GOT3 (cell line): ENCODE measurements around the gene FRRS1.
"Not testable (repeated sequence)": the region's sequence is repeated elsewhere in the genome, so short reads cannot be mapped to it uniquely, and the experiment has no call there.

Source experiments
- DNase-seq: peaks from one replicate; lab custom pipeline; 2025; ENCODE audit warnings: mixed read lengths; lab: John Stamatoyannopoulos, UW

The FRRS1 gene

GRCh38 chr1:99768104-99768503, 1.7 kb upstream of the FRRS1 start:
- DNase-seq: no peak

GRCh38 chr1:99764909-99765308, 1.5 kb downstream of the FRRS1 start:
- no peak for DNase-seq

- no peak for DNase-seq
These were observed 2.0 kb downstream of the FRRS1 start for GRCh38 chr1:99764439-99764838.

DNA sequence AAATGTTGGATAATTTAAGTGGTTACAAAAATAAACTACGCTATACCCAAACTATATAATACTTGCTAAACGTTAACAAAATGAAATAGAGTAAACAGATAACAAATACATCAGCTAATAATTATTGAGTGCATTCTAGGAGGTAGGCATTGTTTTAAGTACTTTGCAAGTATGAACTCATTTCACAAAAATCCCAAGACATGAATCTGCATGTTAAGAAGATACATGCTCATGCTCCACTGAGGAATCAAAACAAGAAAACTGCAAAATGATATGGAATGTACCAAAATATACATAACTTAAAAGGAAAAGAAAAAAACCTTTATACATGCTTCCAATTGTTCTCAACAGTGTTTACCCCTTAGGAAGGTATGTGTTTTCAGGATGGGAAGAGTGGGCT, 2.5 kb downstream of the FRRS1 start:
- no peak for DNase-seq

DNA sequence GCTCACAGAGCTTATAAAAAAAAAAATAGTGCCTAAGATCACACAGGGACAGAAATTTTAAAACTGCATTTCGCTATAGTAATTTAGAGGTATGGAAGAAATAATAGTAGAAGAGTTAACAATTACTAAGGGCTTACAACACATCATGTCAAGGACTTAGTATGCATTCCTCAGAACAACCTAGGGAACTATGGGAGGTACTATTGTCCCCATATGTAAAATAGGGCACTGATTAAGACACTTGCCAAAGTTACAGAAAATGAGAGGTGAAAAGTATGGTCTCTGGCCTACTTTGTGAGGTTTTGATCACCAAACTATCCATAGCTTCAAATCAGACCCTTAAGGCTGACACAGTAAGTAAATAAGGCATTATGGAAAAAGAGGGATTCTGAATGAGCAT, 4.7 kb downstream of the FRRS1 start:
- DNase-seq: no peak

- no peak for DNase-seq
These were observed 6.8 kb downstream of the FRRS1 start for GRCh38 chr1:99759518-99760160.

- DNase-seq: not testable (repeated sequence)
These were observed 7.5 kb downstream of the FRRS1 start for GRCh38 chr1:99758686-99759517.

DNA sequence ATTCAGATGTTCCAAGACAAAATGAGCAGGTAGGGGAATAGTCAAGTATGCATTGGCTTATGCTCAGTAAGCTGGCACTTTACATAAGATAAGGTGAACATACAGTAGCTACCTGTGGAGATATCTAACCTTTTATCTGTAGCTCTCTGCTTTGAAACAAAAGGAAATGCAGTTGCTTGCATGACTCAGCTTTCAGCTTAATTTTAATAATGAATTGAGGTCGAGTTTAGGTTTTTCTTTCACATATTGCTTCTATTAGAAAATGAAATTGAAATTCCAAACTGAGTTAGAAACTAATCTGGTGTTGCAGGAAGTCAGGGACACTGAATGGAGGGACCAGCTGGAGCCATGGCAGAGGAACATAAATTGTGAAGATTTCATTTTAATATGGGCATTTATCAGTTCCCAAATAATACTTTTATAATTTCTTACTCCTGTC, 8.3 kb downstream of the FRRS1 start:
- no peak for DNase-seq

GRCh38 chr1:99756598-99756997, 9.8 kb downstream of the FRRS1 start:
- no peak for DNase-seq

DNA sequence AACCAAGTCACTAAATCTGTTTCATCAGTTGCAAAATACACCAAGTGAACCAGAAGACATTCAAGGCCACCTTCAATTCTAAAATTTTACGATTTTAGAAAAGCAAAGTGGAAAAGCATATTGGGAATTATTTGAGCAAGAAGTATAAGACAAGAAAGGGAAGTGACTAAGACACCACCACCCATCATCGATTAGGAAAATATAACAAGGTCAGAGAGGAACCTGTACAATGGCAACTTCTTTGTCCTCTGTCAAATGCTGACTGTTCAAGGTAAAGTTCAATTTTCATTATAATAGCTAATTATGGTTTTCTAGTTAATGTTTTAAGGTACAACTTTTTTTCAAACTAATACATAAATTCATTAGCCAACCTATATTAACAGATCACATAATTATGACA, 10.8 kb downstream of the FRRS1 start:
- no peak for DNase-seq

DNA sequence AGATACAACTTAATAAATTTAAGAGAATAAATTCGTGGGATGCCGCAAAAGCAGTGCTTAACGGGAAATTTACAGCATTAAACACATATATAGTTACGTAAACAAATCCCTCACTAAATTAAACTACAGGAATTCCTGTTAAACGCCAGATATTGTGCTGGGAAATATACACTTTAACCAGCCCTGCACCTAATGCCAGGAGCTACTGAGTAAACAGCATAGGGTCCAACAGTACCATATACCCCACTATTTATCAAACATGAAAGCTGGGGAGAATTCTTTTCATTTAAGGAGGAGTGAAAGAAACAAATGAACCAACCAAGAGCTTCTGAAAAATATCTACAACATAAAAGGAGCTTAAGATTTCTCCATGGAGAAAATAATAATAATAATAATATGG, 11.7 kb downstream of the FRRS1 start:
- no peak for DNase-seq

- DNase-seq: no peak
These were observed 12.3 kb downstream of the FRRS1 start for GRCh38 chr1:99754055-99754626.

DNA sequence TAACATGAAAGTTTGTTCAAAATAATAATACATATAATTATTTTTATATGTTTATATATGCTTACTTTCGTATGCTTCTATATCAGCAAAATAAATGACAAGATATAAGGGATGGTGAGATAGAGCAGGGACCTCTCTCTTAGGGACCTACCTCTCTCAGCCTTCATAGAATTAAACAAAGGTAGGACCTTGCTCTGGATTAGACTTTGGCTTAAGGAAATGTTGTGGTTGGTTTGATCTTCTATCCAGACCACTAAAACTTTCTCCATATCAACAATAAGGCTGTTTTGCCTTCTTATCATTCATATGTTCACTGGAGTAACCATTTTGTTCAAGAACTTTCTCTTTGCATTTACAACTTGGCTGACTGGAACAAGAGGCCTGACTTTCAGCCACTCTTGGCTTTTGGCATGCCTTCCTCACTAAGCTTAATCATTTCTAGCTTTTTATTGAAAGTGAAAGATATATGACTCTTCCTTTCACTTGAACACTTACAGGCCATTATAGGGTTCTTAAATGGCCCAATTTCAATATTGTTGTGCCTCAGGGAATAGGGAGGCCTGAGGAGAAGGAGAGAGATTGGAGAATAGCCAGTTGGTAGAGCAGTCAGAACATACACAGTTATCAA, 14.4 kb downstream of the FRRS1 start:
- no peak for DNase-seq

- no peak for DNase-seq
These were observed 16.7 kb downstream of the FRRS1 start for GRCh38 chr1:99749504-99750347.

- no peak for DNase-seq
These were observed 18.0 kb downstream of the FRRS1 start for GRCh38 chr1:99748419-99748818.

GRCh38 chr1:99745684-99746083, 20.8 kb downstream of the FRRS1 start:
- DNase-seq: no peak

DNA sequence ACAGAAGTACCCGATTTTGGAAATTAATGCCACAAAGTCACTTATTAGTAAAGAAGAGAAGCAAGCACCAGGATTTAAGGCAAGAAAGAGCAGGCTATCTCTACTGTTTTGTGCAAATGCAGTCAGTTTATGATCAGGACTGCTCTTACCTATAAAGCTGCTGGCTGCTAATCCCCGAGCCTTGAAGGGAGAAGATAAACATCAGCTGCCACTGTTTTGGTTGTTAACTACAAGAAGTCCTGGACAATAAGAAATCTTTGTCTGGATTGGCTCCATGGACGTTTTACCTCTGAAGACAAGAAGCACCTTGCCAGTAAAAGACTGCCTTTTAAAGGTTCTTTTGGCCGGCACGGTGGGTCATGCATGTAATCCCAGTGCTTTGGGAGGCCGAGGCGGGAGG, 21.4 kb downstream of the FRRS1 start:
- DNase-seq: no peak

- DNase-seq: no peak
These were observed 26.3 kb downstream of the FRRS1 start for GRCh38 chr1:99740141-99740540.

DNA sequence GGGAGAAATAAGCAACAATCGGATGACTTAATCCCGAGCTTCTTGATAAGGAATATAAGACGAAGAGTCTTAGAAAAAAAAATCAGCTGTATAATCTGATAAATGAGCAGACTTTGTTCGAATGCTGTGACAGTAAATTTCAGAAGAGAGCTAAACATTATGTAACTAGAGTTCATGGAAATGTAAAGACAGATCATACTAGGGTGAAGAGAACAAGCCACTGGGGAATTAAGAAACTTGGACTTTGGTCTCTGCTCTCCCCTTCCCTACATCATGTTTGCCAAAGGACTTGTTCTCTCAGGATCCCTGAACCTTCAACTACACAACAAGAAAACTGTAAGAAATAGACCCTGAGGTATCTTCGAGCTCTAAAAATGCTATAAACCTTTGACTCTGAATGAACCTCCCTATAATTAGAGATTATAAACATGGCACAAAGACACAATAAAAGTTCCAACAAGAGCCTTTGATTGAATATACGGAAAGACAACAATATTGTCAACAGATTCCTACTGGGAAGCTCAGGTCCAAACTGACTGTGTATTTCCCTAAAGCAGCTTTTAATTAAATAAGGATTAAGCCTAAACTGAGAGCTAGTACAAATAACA, 27.5 kb downstream of the FRRS1 start:
- DNase-seq: no peak

- no peak for DNase-seq
These were observed 29.4 kb downstream of the FRRS1 start for GRCh38 chr1:99737016-99737415.

- no peak for DNase-seq
These were observed 30.6 kb downstream of the FRRS1 start for GRCh38 chr1:99735852-99736251.
